Measurements from ENCODE around the gene IFT122. TPM values are rescaled to one million over a fixed set of nuclear protein-coding genes. Genes with fewer than 3 reads are reported as not detected.
"Not testable (repeated sequence)": the region's sequence is repeated elsewhere in the genome, so short reads cannot be mapped to it uniquely, and the experiment has no call there.

Gene IFT122
- total RNA-seq, result 19.9 and 21.3 TPM in 2 replicates

GRCh38 chr3:129439817-129440617 lies at the start of gene IFT122, which contains the start of gene MBD4:
IFT122 (plus strand) TSS chr3:129440224; CDS start chr3:129440331, 107 bp downstream.
MBD4 (minus strand) TSS chr3:129439948; CDS start chr3:129439833, 115 bp downstream.
- no peak for TF ChIP-seq CTCF (IDR thresholded peaks at IDR 0.05; ENCODE audit: insufficient read depth, low read depth, low read length)
- H3K4me3 ChIP-seq (ENCODE audit: low read depth, low read length), result peak within 1 kb of the TSS; percentile 99
- peak; percentile 100 for DNase-seq (ENCODE audit: low read depth)

- not testable (repeated sequence) for DNase-seq (ENCODE audit: low read depth); H3K4me3 ChIP-seq (ENCODE audit: low read depth, low read length)
These were observed 48.4 kb upstream of the IFT122 start for GRCh38 chr3:129391583-129391982.

GRCh38 chr3:129392106-129392887 lies 47.7 kb upstream of the IFT122 start:
- H3K4me3 ChIP-seq (ENCODE audit: low read depth, low read length); DNase-seq (ENCODE audit: low read depth): not testable (repeated sequence)

- H3K4me3 ChIP-seq (ENCODE audit: low read depth, low read length), result no peak overlapping the region
- no peak for DNase-seq (ENCODE audit: low read depth)
- TF ChIP-seq CTCF (IDR thresholded peaks at IDR 0.05; ENCODE audit: insufficient read depth, low read depth, low read length), result no peak
These were observed 46.8 kb upstream of the IFT122 start for GRCh38 chr3:129393271-129393670.

- not testable (repeated sequence) for DNase-seq (ENCODE audit: low read depth); H3K4me3 ChIP-seq (ENCODE audit: low read depth, low read length)
These were observed 46.1 kb upstream of the IFT122 start for GRCh38 chr3:129393760-129394564.

- no peak for TF ChIP-seq CTCF (IDR thresholded peaks at IDR 0.05; ENCODE audit: insufficient read depth, low read depth, low read length)
- DNase-seq (ENCODE audit: low read depth), result peak; percentile 47
- peak overlapping the region; percentile 82 for H3K4me3 ChIP-seq (ENCODE audit: low read depth, low read length)
These were observed 41.2 kb upstream of the IFT122 start for GRCh38 chr3:129398803-129399144.

GRCh38 chr3:129399145-129399894 lies 40.7 kb upstream of the IFT122 start:
- TF ChIP-seq CTCF (IDR thresholded peaks at IDR 0.05; ENCODE audit: insufficient read depth, low read depth, low read length), result peak; percentile 65
- peak overlapping the region; percentile 82 for H3K4me3 ChIP-seq (ENCODE audit: low read depth, low read length)
- DNase-seq (ENCODE audit: low read depth), result peak; percentile 97

Data from fibroblast of villous mesenchyme (primary cell).